DND-41 (cell line): ENCODE measurements around the gene PTPRN2.

Source experiments
- EZH2 ChIP-seq: IDR thresholded peaks from 3 replicates; pipeline ENCODE4 v1.6.1; 2012; ENCODE audit warnings: borderline replicate concordance, low read depth, mild to moderate bottlenecking, moderate library complexity, low read length, inconsistent platforms; ENCODE audit not compliant: severe bottlenecking
- TF ChIP-seq, protein P1 (sequence below): IDR thresholded peaks from 2 replicates; pipeline ENCODE4 v1.5.1; 2012; ENCODE audit warnings: borderline replicate concordance, low read length, moderate library complexity, mild to moderate bottlenecking; ENCODE audit not compliant: poor library complexity, severe bottlenecking; ENCODE audit errors: extremely low read depth

DNA sequence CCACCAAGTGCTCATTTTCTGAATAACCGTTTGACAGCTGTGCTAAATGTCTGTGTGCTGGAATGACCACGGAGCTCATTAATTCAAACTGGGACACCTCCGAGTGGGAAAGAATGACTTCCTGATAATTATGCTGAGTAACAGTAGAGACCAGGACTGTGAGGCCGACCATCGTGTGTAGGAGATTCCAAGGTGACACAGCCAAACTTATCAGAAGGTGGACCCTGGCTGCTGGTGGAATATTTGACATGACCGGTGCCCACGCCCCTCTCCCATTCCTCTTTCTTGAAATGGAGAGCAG lies 400.0 kb downstream of the PTPRN2 start:
- TF ChIP-seq EZH2: no peak
- TF ChIP-seq, protein P1, sequence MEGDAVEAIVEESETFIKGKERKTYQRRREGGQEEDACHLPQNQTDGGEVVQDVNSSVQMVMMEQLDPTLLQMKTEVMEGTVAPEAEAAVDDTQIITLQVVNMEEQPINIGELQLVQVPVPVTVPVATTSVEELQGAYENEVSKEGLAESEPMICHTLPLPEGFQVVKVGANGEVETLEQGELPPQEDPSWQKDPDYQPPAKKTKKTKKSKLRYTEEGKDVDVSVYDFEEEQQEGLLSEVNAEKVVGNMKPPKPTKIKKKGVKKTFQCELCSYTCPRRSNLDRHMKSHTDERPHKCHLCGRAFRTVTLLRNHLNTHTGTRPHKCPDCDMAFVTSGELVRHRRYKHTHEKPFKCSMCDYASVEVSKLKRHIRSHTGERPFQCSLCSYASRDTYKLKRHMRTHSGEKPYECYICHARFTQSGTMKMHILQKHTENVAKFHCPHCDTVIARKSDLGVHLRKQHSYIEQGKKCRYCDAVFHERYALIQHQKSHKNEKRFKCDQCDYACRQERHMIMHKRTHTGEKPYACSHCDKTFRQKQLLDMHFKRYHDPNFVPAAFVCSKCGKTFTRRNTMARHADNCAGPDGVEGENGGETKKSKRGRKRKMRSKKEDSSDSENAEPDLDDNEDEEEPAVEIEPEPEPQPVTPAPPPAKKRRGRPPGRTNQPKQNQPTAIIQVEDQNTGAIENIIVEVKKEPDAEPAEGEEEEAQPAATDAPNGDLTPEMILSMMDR: no peak
